Lower lobe of right lung (tissue), 2 donors: Measurements from ENCODE around the gene FCAMR. TPM values are rescaled to one million over a fixed set of nuclear protein-coding genes. Genes with fewer than 3 reads are reported as not detected.

ENCODE experiments used
- ATAC-seq, 2 donors: fragments of 200-7000 bp; cut with Tn5 transposase; one replicate each; pipeline ENCODE4 v1.9.1; 2020 to 2022; ENCODE audit warnings: mild to moderate bottlenecking in 2 of 2, moderate library complexity in 2 of 2
- DNase-seq: peaks from one replicate; pipeline ENCODE4 v3.0.0-alpha.2; 2020
- H3K27ac ChIP-seq: fragments of 200-600 bp; one replicate; pipeline ENCODE4 v1.8.0; 2022
- H3K27me3 ChIP-seq: fragments of 200-600 bp; one replicate; pipeline ENCODE4 v1.8.0; 2022; ENCODE audit warnings: low read depth
- H3K36me3 ChIP-seq: fragments of 200-600 bp; one replicate; pipeline ENCODE4 v1.8.0; 2022; ENCODE audit warnings: mild to moderate bottlenecking
- H3K4me1 ChIP-seq: fragments of 200-600 bp; one replicate; pipeline ENCODE4 v1.8.0; 2022
- H3K4me3 ChIP-seq: fragments of 200-600 bp; one replicate; pipeline ENCODE4 v1.8.0; 2022; ENCODE audit warnings: mild to moderate bottlenecking
- H3K9me3 ChIP-seq: fragments of 200-600 bp; one replicate; pipeline ENCODE4 v1.8.0; 2022
- intact Hi-C: fragments of 100-400 bp; cut with DNase I; formaldehyde crosslinking; loops from one replicate; pipeline ENCODE4 v1.11.0; 2022
- total RNA-seq: library from RNA; stranded (reverse); fragmentation: NEBNext Ultra II Directional; extraction: Animal tissue kit (Norgen Biotek cat#: 25700); gene quantifications from one replicate; pipeline ENCODE4 v1.2.1, GENCODE V29; 2021
- TF ChIP-seq, protein P1 (sequence below): fragments of 200-600 bp; IDR thresholded peaks from one replicate; pipeline ENCODE4 v1.8.0; 2022; ENCODE audit warnings: antibody characterized with exemption, mild to moderate bottlenecking
- donor health status: DM: no; HTN: yes; CAD: no; lungs with severe emphysema.

The FCAMR gene
- total RNA-seq, 1 donor from 2014 or later = not detected

DNA sequence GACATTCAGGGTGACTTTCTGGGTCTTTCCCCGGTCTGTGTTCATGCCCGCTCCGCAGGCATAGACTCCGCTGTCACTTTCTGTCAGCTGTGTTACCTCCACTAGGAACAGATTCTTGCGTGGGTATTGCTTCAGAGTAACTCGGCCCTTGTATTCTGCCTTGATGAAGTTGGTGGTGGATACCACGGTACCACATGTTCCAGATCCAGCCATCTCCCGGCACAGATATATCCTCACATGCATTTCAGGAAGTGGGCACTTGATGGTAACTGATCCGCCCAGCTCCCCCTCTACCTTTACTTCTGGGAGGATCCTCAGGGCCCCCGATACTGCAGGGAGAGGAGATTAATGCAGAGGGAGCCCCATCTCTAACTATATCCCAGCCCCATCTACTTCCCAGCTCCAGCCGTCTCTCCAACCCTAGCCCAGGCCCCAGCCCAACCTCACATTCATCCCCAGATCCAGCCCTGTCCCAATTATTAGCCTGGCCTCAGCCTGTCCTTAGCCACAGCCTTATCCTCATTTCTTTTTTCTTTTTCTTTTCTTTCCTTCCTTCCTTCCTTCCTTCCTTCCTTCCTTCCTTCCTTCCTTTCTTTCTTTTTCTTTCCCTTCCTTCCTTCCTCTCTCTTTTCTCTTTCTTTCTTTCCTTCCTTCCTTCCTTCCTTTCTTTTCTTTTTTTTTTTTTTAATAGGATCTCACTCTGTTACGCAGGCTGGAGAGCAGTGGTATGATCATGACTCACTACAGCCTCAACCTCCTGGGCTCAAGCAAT lies 56.3 kb downstream of the FCAMR start:
- Histone ChIP-seq H3K27ac (no peak overlapping the region), H3K4me1 (peaks cover 19% of the 10 kb centered on the region), H3K27me3 (no peaks in the 10 kb centered on the region), H3K4me3 (no peak overlapping the region), H3K9me3 (no peaks in the 10 kb centered on the region), H3K36me3 (no peaks in the 10 kb centered on the region)
- intact Hi-C loops = loop anchor here (10.0 kb wide), 1 partner anchor 49 kb away; the partner anchor contains the start of gene IL20
- TF ChIP-seq, protein P1, sequence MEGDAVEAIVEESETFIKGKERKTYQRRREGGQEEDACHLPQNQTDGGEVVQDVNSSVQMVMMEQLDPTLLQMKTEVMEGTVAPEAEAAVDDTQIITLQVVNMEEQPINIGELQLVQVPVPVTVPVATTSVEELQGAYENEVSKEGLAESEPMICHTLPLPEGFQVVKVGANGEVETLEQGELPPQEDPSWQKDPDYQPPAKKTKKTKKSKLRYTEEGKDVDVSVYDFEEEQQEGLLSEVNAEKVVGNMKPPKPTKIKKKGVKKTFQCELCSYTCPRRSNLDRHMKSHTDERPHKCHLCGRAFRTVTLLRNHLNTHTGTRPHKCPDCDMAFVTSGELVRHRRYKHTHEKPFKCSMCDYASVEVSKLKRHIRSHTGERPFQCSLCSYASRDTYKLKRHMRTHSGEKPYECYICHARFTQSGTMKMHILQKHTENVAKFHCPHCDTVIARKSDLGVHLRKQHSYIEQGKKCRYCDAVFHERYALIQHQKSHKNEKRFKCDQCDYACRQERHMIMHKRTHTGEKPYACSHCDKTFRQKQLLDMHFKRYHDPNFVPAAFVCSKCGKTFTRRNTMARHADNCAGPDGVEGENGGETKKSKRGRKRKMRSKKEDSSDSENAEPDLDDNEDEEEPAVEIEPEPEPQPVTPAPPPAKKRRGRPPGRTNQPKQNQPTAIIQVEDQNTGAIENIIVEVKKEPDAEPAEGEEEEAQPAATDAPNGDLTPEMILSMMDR = no peak
- ATAC-seq (no peak), DNase-seq (no peak)

DNA sequence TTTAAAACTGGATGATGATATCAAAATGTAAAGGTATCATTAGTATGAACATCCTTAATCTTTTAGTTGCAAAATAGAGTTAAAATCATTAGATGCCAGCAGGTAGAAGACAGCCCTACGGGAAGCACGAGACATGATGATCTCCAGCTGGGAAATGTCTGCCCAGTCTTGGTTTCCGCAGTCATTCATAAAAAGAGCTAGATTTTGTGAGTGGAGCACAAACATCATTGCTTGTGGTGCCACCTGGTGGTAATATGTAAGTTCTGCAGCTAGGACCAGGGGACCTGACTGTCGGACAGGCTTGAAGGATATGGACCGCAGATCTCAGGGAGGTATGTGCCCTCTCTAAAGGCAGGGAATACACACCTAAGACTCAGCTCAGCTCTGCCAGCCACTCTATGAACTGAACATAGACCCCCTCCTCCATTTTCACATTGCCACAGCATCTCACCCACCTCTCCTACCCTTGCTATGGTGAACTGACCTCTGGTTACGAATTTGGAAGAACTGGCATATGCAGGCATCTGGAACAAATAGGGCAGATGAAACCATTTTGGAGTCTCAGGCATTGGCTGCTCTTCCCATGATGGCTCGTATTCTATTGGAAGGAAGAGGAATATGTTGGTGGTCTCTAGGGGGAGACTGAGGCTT lies 57.7 kb downstream of the FCAMR start:
- TF ChIP-seq, protein P1 = peak; percentile 87
- DNase-seq (peak; percentile 56), ATAC-seq (peak; percentile 35 to 45)
- Histone ChIP-seq H3K4me3 (no peak overlapping the region), H3K4me1 (peaks cover 23% of the 10 kb centered on the region), H3K9me3 (no peaks in the 10 kb centered on the region), H3K27ac (no peak overlapping the region), H3K27me3 (no peaks in the 10 kb centered on the region), H3K36me3 (no peaks in the 10 kb centered on the region)
- intact Hi-C loops = loop anchor here (10.0 kb wide), 1 partner anchor 48 kb away; the partner anchor contains the start of gene IL20

DNA sequence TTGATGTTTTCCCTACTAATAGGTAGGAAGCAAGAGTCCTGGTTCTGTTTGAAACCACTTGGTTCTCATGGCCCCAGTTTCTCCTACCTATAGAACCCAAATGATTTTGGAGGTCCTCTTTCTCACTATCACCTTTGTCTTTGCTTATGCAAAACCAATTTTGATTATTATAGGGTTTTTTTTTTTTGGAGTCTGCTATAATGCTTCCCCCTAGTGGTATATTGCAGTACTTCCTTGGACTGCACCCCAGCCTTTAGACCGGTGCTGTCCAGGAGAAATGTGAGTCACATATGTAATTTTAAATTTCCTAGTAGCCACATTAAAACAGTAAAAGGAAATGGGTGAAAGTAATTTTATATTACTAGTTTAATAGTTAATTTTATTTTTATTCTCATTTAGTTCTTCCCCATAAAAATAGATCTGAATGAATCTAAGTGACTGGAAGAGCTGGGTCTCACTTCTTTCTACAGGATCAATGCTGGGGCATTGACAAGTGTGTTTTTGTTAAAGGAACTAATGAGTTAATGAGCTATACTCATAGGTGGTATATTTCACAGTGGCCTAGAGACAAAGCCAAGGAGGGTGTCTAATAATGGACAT lies 59.1 kb downstream of the FCAMR start:
- no peak for DNase-seq
- peaks cover 23% of the 10 kb centered on the region for H3K4me1 ChIP-seq
- no peaks in the 10 kb centered on the region for H3K36me3 ChIP-seq
- no peaks in the 10 kb centered on the region for H3K9me3 ChIP-seq
- intact Hi-C loops = loop anchor here (10.0 kb wide), 1 partner anchor 46 kb away; the partner anchor contains the start of gene IL20
- no peak overlapping the region for H3K27ac ChIP-seq
- no peaks in the 10 kb centered on the region for H3K27me3 ChIP-seq
- TF ChIP-seq, protein P1 = peak; percentile 90
- no peak overlapping the region for H3K4me3 ChIP-seq
- peak; percentile 36 to 46 for ATAC-seq

DNA sequence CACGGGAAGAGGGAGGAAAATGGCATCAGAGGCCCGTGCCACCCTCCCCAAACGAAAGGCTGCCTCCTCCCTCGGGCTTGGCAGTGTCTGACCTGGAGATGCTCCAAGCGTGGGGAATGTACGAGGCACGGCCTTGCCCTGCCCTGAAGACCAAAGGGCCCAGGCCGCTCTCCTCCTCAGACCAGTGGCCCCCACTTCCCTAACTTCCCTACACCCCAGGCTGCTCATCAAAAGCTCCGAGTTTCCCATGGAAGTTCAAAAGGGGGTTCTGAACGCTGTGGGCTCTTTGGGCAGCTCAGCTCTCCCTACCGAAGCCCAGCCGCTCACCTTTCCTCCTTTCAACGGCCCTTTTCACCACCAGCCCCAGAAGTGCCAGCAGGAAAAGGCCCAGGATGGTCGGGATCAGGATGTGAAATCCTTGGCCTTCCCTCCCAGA lies 60.4 kb downstream of the FCAMR start:
- Histone ChIP-seq H3K4me1 (peaks cover 23% of the 10 kb centered on the region), H3K9me3 (no peaks in the 10 kb centered on the region), H3K27ac (peak overlapping the region; percentile 75), H3K36me3 (no peaks in the 10 kb centered on the region), H3K4me3 (peak overlapping the region; percentile 55), H3K27me3 (no peaks in the 10 kb centered on the region)
- TF ChIP-seq, protein P1 = no peak
- ATAC-seq = peak; percentile 50 to 61
- intact Hi-C loops = loop anchor here (10.0 kb wide), 1 partner anchor 45 kb away; the partner anchor contains the start of gene IL20
- DNase-seq = no peak

DNA sequence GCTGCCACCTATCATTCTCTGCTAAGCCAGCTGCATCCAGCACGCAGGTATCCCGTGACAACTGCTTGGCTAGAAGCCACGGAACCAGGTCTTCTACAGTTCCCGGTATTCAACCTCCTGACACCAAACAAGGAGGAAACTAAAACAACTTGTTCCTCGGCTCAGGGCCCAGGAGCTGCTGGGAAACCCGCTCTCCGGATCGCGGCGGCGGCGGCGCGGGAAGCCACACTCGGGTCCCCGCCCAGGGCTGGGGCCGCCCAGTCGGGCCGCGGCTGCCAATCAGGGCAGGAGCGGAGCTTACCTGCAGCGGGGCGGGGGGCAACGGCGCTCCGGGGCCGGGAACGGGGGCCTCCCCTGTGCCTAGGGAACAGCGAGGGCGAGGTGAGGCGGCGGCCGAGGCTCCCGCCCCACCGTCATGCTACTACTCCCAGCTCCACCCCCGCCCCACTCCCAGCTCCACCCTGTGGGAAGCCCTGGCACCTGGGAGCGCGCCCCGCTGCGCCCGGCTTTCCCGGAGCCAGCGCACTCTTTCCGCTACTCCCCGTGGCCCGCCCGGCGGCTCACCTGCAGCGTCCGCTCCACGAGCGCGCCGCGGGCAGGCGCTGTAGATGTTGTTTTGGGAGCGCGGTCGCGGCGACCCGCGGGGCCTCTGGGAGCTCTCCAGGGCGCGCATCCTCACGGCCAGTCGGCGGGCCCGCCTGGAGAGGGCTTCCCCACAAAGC lies 60.9 kb downstream of the FCAMR start:
- peak overlapping the region; percentile 55 for H3K4me3 ChIP-seq
- H3K27ac ChIP-seq = peak overlapping the region; percentile 75
- ATAC-seq = peak; percentile 92 to 93
- peak; percentile 91 for DNase-seq
- TF ChIP-seq, protein P1 = no peak
- H3K36me3 ChIP-seq = no peaks in the 10 kb centered on the region
- H3K4me1 ChIP-seq = peaks cover 23% of the 10 kb centered on the region
- H3K27me3 ChIP-seq = no peaks in the 10 kb centered on the region
- no peaks in the 10 kb centered on the region for H3K9me3 ChIP-seq
- intact Hi-C loops = no loop called here
